Panc1 (cell line): ENCODE measurements around the gene REV3L. TPM values are rescaled to one million over a fixed set of nuclear protein-coding genes. Genes with fewer than 3 reads are reported as not detected.

ENCODE experiments used
- ATAC-seq: fragments of 200-7000 bp; cut with Tn5 transposase; 2 replicates; pipeline ENCODE4 v1.9.1; 2020; ENCODE audit warnings: mild to moderate bottlenecking, moderate library complexity
- BruUV-seq: library from RNA; stranded (reverse); fragments of 400-500 nt; replicated peaks from 2 replicates; lab custom pipeline; 2021; lab: Mats Ljungman, UMichigan
- CTCF ChIA-PET: fragments of 300-600 bp; sonication (Branson Sonifier 250); formaldehyde crosslinking; loops from one replicate; lab custom pipeline; 2022; ENCODE audit warnings: antibody characterized with exemption; lab: Charles Lee
- POLR2A ChIA-PET: fragments of 300-600 bp; sonication (Branson Sonifier 250); formaldehyde crosslinking; loops from one replicate; lab custom pipeline; 2022; ENCODE audit warnings: antibody characterized with exemption; lab: Charles Lee
- DNase-seq: peaks from one replicate; pipeline ENCODE4 v3.0.0-alpha.2; 2010; ENCODE audit warnings: low read depth, low spot score
- H3K27ac ChIP-seq: 2 replicates; pipeline ENCODE4 v1.5.1; 2011; ENCODE audit warnings: mild to moderate bottlenecking, low read length, inconsistent platforms
- H3K27me3 ChIP-seq: fragments of 200-500 bp; sonication (Bioruptor generic); 2 replicates; pipeline ENCODE4 v1.6.0; 2014; ENCODE audit warnings: low read length, inconsistent platforms; ENCODE audit not compliant: control insufficient read depth, insufficient read depth
- H3K36me3 ChIP-seq: fragments of 200-500 bp; sonication (Bioruptor generic); 2 replicates; pipeline ENCODE4 v1.5.1; 2014; ENCODE audit warnings: inconsistent platforms, mild to moderate bottlenecking, low read length, moderate library complexity; ENCODE audit not compliant: control insufficient read depth, insufficient read depth
- H3K4me1 ChIP-seq: 2 replicates; pipeline ENCODE4 v1.5.1; 2011; ENCODE audit warnings: inconsistent platforms, mild to moderate bottlenecking, low read length, moderate library complexity; ENCODE audit not compliant: control insufficient read depth, insufficient read depth
- H3K4me3 ChIP-seq, 2 experiments: 2 replicates each; pipeline ENCODE4 v1.5.1; 2011 to 2012; ENCODE audit warnings: low read depth in 2 of 2, low read length in 2 of 2, mild to moderate bottlenecking in 2 of 2, inconsistent platforms in 1 of 2, moderate library complexity in 1 of 2
- H3K9me3 ChIP-seq: fragments of 200-500 bp; sonication (Bioruptor generic); 2 replicates; pipeline ENCODE4 v1.5.1; 2014; ENCODE audit warnings: low read depth, mild to moderate bottlenecking, inconsistent platforms, low read length, moderate library complexity; ENCODE audit not compliant: control insufficient read depth, insufficient read depth
- POLR2AphosphoS5 ChIP-seq: IDR thresholded peaks from 2 replicates; pipeline ENCODE4 v1.6.1; 2012; ENCODE audit warnings: mild to moderate bottlenecking, low read depth, low read length, moderate library complexity
- SIN3A ChIP-seq: IDR thresholded peaks from 2 replicates; pipeline ENCODE4 v1.6.1; 2012; ENCODE audit warnings: low read depth, mild to moderate bottlenecking, low read length, moderate library complexity, borderline replicate concordance; ENCODE audit not compliant: insufficient read depth
- TCF7L2 ChIP-seq: IDR thresholded peaks from 2 replicates; pipeline ENCODE4 v1.6.1; 2011; ENCODE audit warnings: mild to moderate bottlenecking, low read depth, low read length, inconsistent platforms
- in situ Hi-C: cut with HindIII; loops from 2 replicates; pipeline ENCODE4 v1.10.0; 2016; ENCODE audit warnings: low sequenced_read_pairs, low pct_unique_long_range_greater_than_20kb
- intact Hi-C: fragments of 100-400 bp; cut with micrococcal nuclease; formaldehyde crosslinking; loops from one replicate; pipeline ENCODE4 v1.10.0; 2022; ENCODE audit not compliant: unreplicated experiment
- total RNA-seq: library from RNA; stranded (reverse); gene quantifications from one replicate; pipeline ENCODE4 v1.2.1, GENCODE V29; 2021; ENCODE audit not compliant: unreplicated experiment
- TF ChIP-seq, protein P1 (sequence below), 2 experiments: IDR thresholded peaks; 2 replicates each; pipeline ENCODE4 v1.6.1; 2011 to 2012; ENCODE audit warnings: low read depth in 2 of 2, control low read depth in 1 of 2, low read length in 1 of 2, mild to moderate bottlenecking in 1 of 2, moderate library complexity in 1 of 2; ENCODE audit not compliant: insufficient read depth in 1 of 2
- TF ChIP-seq, protein P2 (sequence below): fragments of 450-650 bp; IDR thresholded peaks from 2 replicates; pipeline ENCODE4 v1.5.1; 2017; ENCODE audit warnings: mild to moderate bottlenecking

The REV3L gene
- total RNA-seq, 1 experiment from 2014 or later = 44.8 TPM

DNA sequence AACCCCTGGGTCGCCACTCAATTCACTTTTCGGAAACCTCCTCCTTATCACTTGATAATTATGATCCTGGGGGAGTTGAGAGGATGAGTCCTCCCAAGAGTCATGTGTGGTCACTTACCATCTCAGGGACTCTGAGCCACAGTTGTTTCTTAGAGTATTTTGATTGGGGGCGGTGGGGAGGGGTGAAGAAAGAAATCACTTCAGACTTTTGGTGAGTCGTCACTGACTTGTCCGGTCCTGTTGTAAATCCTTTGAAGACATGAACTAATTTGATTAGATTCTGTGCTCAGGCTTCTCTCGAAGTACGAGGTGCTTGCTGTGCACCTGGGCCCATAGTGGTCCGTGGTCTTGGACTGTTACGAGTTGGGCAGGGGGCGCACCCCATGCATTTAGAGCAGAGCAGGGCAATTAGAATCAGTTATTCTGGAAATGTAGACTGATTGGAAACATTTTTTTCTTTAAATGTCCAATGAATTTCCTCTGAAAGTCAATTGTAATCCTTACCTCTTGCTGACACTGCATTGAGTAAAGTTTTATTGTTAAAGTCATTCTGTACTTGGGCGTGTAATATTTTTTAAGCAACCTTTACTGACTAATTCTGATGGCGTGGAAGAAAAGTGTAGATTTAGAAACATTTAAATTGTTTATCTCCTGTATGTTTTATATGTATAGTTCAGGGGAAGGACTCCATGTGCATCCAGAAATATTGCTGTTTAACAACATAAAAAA, 222.3 kb downstream of the REV3L start:
- ChIA-PET CTCF (no interaction called here), POLR2A (interaction anchor here (0.7 kb wide), 1 partner anchor 98 kb away, joined by 3 read pairs; no protein-coding TSS in a partner anchor)
- in situ Hi-C loops (no loop called here), intact Hi-C loops (no loop called here)
- no peak for ATAC-seq
- H3K36me3 ChIP-seq = 0 out of 2 replicates have a peak, but pooled peaks cover 5% of the 10 kb centered on the region
- no peak for DNase-seq
- H3K4me1 ChIP-seq = peaks cover 27% of the 10 kb centered on the region
- H3K4me3 ChIP-seq = peak overlapping the region; percentile 77 to 87
- no peaks in the 10 kb centered on the region for H3K9me3 ChIP-seq
- TF ChIP-seq TCF7L2 (no peak), SIN3A (no peak), POLR2AphosphoS5 (no peak)
- TF ChIP-seq, protein P1, sequence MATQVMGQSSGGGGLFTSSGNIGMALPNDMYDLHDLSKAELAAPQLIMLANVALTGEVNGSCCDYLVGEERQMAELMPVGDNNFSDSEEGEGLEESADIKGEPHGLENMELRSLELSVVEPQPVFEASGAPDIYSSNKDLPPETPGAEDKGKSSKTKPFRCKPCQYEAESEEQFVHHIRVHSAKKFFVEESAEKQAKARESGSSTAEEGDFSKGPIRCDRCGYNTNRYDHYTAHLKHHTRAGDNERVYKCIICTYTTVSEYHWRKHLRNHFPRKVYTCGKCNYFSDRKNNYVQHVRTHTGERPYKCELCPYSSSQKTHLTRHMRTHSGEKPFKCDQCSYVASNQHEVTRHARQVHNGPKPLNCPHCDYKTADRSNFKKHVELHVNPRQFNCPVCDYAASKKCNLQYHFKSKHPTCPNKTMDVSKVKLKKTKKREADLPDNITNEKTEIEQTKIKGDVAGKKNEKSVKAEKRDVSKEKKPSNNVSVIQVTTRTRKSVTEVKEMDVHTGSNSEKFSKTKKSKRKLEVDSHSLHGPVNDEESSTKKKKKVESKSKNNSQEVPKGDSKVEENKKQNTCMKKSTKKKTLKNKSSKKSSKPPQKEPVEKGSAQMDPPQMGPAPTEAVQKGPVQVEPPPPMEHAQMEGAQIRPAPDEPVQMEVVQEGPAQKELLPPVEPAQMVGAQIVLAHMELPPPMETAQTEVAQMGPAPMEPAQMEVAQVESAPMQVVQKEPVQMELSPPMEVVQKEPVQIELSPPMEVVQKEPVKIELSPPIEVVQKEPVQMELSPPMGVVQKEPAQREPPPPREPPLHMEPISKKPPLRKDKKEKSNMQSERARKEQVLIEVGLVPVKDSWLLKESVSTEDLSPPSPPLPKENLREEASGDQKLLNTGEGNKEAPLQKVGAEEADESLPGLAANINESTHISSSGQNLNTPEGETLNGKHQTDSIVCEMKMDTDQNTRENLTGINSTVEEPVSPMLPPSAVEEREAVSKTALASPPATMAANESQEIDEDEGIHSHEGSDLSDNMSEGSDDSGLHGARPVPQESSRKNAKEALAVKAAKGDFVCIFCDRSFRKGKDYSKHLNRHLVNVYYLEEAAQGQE (IDR thresholded peaks at IDR 0.05; ENCODE audit: insufficient read depth in 1 of 2, low read depth in 2 of 2, low read length in 1 of 2) = no peak
- TF ChIP-seq, protein P2, sequence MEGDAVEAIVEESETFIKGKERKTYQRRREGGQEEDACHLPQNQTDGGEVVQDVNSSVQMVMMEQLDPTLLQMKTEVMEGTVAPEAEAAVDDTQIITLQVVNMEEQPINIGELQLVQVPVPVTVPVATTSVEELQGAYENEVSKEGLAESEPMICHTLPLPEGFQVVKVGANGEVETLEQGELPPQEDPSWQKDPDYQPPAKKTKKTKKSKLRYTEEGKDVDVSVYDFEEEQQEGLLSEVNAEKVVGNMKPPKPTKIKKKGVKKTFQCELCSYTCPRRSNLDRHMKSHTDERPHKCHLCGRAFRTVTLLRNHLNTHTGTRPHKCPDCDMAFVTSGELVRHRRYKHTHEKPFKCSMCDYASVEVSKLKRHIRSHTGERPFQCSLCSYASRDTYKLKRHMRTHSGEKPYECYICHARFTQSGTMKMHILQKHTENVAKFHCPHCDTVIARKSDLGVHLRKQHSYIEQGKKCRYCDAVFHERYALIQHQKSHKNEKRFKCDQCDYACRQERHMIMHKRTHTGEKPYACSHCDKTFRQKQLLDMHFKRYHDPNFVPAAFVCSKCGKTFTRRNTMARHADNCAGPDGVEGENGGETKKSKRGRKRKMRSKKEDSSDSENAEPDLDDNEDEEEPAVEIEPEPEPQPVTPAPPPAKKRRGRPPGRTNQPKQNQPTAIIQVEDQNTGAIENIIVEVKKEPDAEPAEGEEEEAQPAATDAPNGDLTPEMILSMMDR = no peak
- TSS peak; percentile 65 for BruUV-seq
- H3K27me3 ChIP-seq = peaks cover 10% of the 10 kb centered on the region
- H3K27ac ChIP-seq = peak overlapping the region; percentile 90

DNA sequence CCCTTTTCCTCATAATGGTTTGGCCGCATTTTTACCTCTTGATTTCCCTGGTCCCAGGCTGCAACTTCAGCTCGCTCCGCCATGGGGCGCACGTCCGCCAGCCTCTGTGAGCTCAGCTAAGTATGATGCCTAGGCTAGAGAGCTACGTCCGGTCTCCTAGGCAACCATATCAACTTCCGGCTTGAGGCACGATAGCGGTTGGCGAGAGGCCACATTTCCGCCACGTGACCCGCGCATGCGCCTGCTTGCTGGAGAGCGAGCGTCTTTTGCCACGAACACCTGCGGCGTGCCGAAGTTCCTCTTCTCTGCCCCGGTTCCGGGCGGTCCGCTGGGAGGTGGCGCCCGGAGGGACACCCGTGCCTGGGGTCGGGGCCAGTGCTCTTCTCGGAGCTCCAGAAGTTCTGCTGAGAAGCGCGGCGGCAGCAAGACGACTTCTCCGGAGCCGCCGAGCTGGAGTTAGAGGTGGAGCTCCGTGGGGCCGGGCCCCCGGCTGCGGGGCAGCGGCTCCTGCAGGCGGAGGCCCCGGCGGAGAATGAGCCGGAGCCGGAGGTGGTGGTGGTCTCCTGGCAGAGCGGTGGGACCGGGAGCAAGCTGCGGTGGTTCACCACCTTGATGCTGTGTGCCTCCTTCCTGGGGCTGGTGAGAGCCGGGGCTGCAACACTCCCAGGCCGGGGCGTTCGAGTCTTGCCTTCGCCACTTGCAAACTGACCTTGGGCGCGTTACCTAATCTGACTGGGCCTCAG, 223.8 kb downstream of the REV3L start:
- H3K4me1 ChIP-seq = peaks cover 27% of the 10 kb centered on the region
- peak overlapping the region; percentile 90 for H3K27ac ChIP-seq
- H3K36me3 ChIP-seq = no peaks in the 10 kb centered on the region
- CTCF ChIA-PET = interaction anchor here (0.6 to 1.5 kb wide), 10 partner anchors 21 to 784 kb away, joined by 3 to 12 read pairs (median 4); no protein-coding TSS in a partner anchor
- H3K27me3 ChIP-seq = peaks cover 14% of the 10 kb centered on the region
- no peaks in the 10 kb centered on the region for H3K9me3 ChIP-seq
- peak; percentile 50; the same call in 1 of the 2 replicates for TF ChIP-seq TCF7L2
- TF ChIP-seq POLR2AphosphoS5 = peak; percentile 95
- peak; percentile 95 for TF ChIP-seq SIN3A
- TF ChIP-seq, protein P1 (IDR thresholded peaks at IDR 0.05; ENCODE audit: insufficient read depth in 1 of 2, low read depth in 2 of 2, low read length in 1 of 2) = 0 out of 4 replicates have a peak, but pooled peaks of 1 of the 2 experiments have one; percentile 38
- TF ChIP-seq, protein P2 = peak; percentile 100
- intact Hi-C loops (loop anchor here (2.0 to 10.0 kb wide), 3 partner anchors 220 to 786 kb away; no protein-coding TSS in a partner anchor), in situ Hi-C loops (no loop called here)
- BruUV-seq = no TSS peak
- ATAC-seq = peak; percentile 98
- POLR2A ChIA-PET = interaction anchor here (0.6 to 1.3 kb wide), 6 partner anchors 93 to 813 kb away, joined by 3 to 8 read pairs (median 4); partner anchors contain the start of gene REV3L
- DNase-seq = peak; percentile 99
- peak overlapping the region; percentile 77 to 87 for H3K4me3 ChIP-seq
